Breast epithelium (tissue), 3 donors: ENCODE measurements around the gene RABGAP1L.

Experiments used
- POLR2A ChIP-seq: fragments of 450-650 bp; IDR thresholded peaks from one replicate; pipeline ENCODE4 v1.6.1; 2016; ENCODE audit warnings: antibody characterized with exemption, mild to moderate bottlenecking, moderate library complexity
- POLR2AphosphoS5 ChIP-seq, 3 donors: sonication (generic); formaldehyde crosslinking; IDR thresholded peaks; one replicate each; pipeline ENCODE4 v1.6.1; 2017; ENCODE audit warnings: antibody characterized with exemption in 3 of 3
- TF ChIP-seq, protein P1 (sequence below), 3 donors: fragments of 450-650 bp; IDR thresholded peaks; one replicate each; pipeline ENCODE4 v1.5.1; 2016 to 2017; ENCODE audit warnings: antibody characterized with exemption in 3 of 3, mild to moderate bottlenecking in 3 of 3, moderate library complexity in 3 of 3

- TF ChIP-seq, protein P1, sequence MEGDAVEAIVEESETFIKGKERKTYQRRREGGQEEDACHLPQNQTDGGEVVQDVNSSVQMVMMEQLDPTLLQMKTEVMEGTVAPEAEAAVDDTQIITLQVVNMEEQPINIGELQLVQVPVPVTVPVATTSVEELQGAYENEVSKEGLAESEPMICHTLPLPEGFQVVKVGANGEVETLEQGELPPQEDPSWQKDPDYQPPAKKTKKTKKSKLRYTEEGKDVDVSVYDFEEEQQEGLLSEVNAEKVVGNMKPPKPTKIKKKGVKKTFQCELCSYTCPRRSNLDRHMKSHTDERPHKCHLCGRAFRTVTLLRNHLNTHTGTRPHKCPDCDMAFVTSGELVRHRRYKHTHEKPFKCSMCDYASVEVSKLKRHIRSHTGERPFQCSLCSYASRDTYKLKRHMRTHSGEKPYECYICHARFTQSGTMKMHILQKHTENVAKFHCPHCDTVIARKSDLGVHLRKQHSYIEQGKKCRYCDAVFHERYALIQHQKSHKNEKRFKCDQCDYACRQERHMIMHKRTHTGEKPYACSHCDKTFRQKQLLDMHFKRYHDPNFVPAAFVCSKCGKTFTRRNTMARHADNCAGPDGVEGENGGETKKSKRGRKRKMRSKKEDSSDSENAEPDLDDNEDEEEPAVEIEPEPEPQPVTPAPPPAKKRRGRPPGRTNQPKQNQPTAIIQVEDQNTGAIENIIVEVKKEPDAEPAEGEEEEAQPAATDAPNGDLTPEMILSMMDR (IDR thresholded peaks at IDR 0.05) = no peak
- TF ChIP-seq POLR2AphosphoS5 (IDR thresholded peaks at IDR 0.05) (no peak), POLR2A (no peak)
Observed at GRCh38 chr1:174243451-174244000, 84.2 kb downstream of the RABGAP1L start.
